RPMI8226 (cell line): ENCODE measurements around the gene PDGFA.
A peak's percentile ranks its signal among the peaks of the same experiment; 100 is the strongest.

Experiments used
- DNase-seq: peaks from one replicate; pipeline ENCODE4 v3.0.0-alpha.2; 2015

The PDGFA gene

DNA sequence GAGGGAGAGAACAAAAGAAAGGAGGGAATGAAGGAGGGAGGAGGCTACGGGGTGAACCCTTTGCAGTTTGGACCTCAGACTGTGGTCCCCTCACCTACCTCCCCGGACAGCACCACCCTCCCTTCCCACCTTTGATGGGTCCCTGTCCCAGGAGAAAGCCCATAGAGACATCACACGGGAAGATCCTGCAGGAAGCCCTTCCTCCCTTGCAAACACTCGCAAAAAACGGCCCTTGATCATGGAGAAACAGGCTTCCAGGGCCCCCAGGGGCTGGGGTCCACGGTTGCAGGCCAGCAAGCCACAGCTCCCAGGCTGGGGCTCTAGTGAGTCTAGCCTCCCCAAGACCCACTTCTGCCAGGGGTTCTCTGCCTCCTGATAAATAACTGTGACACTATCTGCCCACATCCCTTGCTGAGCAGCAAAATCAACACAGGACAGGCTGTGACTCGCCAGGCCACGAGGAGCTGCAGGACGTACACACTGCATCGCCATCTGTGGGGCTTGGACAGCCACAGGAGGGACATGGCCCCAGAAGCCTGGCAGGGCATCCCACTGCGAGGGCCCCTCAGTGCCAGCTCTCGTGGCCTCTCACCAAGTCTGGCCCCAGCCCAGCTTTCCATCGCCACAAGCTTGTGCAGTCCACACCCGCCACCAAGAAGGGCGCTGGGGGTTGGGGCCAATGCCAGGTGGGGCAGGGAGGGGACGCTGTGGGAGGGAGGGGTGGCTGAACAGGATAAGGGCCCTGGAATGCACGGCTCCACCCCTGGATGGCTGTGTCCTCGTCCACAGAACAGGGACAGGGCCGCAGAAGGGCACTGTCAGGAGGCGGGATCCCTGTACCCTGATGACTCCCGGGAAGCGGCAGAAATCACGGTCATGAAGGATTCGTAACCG lies 34.2 kb downstream of the PDGFA start:
- no peak for DNase-seq

DNA sequence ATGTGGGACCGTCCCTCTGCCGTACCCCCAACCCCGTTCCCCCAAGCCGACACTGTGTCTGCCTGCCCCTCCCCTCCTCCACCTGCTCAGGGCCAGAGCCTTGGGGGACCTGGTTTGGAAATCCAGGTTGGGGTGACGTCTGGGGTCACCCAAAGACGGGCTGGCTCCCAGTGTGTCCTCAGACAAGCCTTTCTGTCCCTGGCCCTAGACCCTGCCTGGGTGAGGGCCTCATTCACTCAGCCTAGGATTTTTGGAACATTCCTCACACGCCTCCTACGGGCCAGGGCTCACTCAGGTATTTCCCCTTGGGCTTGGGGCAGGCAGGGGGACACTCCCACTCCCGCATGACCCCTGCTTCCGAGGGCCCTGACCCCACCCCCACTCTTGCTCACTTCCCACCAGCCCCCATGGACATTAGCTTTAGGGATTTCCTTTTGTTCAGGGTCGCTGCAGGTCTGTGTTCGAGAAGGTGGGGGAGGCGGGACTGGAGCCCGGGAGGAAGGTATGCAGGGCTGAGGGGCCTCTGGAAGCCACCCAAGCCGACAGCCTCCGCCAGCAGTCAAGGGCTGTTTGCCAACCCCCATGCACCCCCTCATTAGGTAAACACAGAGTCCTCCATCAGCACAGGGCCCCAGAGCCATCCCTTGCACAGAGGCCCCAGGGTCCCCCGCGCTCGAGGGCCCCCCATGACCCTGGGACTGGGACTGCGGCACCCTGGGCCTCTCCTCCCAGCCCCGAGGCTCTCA lies 35.1 kb downstream of the PDGFA start:
- no peak for DNase-seq

DNA sequence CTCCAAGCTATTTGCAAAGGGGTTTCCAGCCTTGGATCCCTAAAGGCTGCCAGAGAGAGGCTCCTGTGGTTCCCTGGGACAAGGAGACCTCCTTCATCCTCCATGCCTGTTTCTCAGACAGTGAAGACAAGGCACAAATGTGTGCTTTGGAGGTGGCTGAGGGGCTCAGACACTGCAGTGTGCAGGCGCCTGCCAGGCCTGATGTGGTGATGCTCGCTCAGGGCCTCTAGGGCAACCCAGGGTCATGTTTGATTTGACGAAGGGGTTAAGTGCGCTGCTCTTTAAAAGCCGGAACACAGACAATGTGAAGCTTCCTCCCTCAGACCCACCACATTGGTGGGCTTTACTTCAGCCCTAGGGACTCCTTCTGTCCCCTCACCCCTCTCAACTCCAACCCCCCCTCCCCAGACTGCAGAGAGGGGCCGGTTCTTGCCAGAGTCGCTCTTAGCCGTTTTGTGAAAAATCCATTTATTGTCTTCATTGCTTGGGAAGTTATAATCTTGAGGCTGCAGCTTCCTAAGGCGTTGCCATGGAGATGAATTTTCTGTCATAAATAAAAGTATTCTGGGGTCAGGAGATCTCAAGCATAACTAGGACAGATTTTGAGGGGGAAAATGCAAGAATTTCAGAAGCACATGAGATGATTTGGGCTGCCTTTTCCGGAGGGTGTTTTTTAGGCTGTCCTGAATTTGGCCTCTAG lies 35.8 kb downstream of the PDGFA start:
- DNase-seq, result no peak

DNA sequence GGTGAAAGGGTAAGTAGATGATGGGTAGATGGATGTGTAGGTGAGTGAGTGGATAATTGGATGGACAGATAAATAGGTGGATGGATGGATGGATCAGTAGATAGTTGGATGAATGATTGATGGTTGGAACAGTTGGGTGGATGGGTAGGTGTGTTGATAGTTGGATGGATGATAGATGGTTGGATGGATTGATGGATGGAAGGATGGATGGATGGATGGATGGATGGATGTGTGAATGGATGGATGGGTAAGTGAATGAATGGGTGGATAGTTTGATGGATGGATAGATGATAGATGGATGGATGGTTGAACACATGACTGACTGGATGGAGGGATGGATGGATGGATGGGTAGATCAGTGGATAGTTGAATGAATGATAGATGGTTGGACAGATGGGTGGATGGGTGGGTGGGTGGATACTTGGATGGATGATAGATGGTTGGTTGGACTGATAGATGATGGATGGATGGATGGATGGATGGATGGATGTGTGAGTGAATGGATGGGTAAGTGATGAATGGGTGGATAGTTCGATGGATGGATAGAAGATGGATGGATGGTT lies 37.0 kb downstream of the PDGFA start:
- no peak for DNase-seq

DNA sequence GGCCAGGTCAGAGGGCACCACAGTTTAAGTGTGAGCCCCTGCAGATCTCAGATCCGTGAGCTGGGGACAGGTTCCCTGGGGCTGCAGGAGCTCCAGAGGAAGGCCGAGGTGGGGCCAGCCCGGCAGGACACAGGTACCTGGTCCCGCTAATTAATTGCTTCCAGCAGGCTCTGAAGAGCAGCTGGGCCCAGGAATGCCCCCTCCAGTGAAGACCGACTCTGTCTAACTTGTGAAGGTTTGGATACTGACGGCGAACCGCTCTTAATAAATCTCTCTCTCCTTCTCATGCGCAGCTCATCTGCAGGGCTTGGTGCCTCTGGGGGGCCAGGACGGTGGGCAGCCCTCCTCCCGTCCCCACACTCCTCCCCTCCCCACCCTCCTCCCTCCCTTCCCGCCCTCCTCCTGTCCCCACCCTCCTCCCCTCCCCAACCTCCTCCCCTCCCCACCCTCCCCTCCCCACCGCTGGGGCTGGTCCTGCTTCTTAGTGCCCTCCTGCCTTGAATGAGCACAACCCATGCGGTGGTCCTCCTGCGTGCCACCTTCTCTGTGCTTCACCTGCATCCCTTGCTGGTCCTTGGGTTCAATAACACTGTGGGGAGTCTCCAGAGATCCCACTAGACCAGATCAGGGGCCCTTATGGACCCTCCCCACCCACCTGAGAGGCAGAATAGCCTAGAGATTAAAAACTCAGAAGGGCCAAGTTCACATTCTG lies 38.3 kb downstream of the PDGFA start:
- DNase-seq, result no peak

DNA sequence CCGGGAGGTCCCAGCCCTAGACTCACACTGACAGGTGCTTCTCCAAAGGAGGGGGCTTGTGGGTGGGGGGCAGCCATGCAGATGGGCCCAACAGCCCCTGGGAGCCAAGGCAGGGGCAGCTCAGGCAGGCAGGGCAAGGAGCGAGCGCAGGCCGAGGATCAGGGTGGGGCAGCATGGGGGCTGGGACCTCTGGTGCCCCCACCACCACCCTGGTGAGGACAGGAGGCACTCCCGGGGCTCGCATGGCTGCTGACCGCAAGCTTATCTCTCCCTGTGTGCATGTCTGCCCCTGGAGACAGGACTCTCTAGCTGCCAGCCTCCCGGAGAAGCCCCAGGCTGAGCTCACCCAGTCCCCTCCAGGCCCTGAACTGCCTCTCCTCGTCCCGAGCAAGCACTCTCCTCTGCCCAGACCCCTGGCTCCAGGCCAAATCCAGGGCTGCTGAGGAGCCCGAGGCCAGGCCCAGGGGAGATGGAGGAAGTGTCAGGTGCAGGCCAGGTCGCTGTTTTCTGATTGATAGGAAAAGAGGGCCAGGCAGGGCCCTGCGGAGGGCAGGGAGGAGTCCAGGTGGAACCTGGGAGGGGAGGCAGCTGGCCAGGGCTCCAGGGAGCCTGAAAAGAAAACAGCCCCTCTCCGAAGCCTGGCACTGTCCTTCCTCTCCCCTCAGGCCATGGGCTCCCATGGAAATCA lies 39.0 kb downstream of the PDGFA start:
- peak; percentile 70 for DNase-seq

DNA sequence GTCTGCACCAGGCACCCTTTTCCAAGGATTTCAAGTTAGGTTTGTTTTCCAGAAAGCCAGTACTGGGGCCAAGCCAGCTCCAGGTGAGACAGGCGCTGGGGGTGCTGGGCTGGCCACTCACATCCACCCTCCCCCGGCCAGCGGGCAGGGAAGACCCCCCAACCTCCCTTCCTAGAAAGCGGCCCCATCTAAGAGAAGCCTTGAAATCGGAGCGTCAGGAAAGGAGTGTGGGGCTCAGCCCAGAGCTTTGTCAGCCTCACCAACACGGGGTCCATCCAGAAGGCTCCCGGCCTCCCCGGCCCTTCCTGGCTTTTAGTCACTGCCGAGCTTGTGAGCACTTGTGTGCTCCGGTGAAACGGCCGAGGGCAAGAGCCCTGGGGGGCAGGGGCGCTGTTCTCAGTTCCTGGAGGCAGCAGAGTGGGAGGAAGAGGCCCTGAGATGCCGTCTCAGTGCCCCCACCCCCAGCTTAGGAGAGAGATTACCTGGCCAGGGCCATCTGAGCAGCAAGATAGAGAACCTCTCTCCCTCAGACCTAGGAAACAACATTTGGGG lies 39.6 kb downstream of the PDGFA start:
- DNase-seq, result no peak

DNA sequence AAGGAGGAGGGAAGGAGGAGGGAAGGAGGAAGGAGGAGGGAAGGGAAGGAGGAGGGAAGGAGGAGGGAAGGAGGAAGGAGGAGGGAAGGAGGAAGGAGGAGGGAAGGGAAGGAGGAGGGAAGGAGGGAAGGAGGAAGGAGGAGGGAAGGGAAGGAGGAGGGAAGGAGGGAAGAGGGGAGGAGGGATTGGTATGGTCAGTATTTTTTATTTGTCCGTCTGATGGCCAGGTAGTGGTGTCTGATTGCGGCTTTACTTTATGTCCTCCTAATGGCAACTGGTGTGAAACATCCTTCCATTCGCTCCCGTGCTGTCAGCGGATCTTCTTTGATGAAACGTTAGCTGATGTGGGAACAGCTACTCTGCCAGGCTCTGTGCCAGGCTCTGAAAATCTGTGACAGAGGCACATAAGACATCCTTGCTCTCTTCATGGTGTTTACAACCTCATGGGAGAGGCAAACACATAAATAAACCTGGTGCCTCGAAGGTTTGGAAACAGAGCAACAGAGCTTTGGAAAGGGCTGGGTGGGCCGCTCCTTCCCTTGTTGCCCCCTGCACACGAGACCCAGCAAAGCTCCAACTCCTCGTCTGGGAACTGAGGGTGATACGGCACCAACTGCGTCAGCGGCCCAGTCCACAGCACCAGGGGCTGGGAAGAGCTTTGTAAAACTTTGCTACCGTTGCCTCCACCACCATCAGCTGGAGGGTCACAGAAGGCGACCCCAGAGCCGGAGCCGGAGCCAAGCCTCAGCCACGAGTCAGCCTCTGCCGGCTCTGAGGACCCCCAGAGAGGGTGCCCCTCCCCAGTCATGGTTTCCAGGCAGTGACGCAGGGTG lies 40.3 kb downstream of the PDGFA start:
- peak; percentile 34 for DNase-seq

DNA sequence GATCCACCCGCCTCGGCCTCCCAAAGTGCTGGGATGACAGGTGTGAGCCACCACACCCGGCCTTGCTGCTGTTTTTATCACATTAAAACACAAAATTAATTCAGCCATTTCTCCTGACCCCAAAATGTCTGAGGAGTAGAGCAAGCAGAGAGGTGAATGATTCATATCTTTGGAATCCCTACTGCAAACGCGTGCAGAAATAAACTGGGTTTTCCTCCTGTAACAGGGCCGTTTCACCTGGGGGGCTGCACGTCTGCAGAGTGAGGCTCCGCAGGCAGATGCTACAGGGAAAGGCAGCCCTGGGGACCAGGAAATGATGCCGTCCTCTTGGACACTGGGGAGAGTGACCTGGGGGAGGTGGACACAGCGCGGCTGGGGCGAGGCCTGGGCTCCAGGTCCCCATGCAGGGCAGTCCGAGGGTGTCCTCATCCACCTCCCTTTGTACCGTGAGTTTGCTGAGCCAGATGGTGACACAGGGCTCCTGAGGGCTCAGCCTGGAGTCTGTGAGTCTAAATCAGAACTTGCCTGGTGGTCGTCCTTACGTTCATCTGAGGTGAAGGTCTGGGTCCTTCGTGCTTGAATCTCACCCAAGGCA lies 41.9 kb downstream of the PDGFA start:
- DNase-seq, result no peak

DNA sequence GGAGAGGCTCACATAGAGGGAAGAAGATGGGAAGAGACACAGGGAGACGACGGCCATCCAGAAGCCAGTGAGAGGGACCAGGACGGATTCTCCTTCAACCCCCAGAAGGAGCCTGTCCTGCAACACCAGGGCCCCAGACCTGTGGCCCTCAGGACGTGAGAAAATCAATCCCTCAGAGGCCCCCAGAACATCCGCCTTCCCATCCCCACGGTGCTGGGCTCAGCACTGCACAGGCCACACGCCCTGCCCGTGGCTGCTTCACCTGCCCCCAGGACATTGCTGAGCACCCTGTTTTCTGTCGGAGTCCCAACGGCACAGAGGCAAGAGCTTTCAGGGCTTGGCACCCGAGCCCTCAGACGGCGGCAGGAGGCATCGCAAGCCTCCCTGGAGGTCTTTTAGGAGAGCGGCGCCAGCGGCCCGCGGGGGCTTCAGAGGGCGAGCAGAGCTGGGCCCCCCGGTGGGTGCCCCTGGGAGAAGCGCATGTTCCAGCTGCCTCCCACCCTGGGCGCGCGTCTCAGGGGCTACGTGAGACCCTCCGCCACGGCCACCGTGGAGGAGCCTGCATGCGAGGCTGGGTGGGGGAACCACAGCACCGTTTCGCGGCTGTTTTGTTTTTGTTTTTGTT lies 42.8 kb downstream of the PDGFA start:
- DNase-seq, result no peak

DNA sequence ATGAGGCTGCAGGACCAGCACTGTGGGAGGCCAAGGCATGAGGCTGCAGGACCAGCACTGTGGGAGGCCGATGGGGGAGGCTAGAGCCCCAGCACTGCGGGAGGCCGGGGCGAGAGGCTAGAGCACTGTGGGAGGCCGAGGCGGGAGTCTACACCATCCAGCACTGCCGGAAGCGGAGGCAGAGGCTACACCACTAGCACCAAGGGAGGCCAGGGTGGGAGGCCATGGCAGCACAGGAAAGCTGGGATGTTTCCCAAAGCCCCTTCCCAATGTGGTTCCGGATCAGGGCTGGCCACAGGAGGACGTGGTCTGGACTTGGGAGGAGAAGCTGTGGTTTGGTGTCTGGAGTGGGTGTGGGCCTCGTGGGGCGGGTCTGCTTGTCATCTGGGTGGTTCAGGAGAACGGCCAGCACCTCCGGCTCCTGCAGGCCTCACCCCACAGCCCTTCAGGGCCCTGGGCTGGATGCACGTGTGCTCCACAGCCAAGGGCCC lies 43.6 kb downstream of the PDGFA start:
- no peak for DNase-seq

DNA sequence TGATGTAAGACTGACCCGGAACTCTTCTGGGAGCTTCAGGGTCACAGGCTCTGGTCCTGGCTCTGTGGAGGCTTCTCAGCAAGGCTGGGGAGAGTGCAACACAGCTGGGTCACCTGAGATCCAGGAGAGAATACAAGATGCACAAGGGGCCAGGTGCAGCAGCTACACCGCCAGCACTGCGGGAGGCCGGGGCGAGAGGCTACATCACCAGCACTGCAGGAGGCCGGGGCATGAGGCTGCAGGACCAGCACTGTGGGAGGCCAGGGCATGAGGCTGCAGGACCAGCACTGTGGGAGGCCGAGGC lies 44.3 kb downstream of the PDGFA start:
- no peak for DNase-seq

DNA sequence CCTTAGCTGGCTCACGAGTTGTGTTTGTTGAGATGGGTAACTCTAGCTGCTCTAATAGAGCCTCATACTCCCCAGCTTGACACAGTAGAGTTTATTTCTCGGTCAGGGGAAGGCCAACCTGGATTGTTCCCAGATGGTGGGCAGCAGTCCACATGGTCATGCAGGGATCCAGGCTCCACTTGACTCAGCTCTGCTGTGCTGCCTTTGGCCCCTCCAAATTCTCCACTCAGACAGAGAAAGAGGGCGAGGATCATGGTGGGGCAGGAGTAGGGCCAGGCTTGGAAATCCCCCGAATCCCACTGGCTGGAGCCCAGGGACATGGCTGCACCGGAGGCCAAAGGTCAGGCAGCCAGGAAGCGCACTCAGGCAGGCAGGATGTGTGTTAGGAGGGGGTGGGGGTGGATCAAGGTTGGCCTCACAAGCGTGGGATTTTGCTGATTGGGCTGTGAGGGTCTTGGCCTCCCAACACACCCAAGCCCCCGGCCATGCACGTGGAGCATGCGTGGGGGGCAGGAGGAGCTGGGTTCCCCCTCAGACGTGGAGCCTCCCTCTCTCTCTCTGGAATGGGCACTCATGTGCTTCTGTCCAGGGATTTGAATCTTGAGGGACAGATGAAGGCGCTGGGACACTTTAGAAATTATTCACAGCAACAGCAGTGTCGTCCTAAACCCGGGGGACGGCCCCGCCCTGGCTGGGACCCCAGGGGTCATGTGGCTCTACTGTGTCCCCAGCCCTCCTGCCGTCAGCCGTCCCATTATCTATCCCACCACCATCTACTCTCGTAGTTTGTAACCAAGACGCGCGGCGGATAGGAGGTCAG lies 44.8 kb downstream of the PDGFA start:
- DNase-seq, result no peak

DNA sequence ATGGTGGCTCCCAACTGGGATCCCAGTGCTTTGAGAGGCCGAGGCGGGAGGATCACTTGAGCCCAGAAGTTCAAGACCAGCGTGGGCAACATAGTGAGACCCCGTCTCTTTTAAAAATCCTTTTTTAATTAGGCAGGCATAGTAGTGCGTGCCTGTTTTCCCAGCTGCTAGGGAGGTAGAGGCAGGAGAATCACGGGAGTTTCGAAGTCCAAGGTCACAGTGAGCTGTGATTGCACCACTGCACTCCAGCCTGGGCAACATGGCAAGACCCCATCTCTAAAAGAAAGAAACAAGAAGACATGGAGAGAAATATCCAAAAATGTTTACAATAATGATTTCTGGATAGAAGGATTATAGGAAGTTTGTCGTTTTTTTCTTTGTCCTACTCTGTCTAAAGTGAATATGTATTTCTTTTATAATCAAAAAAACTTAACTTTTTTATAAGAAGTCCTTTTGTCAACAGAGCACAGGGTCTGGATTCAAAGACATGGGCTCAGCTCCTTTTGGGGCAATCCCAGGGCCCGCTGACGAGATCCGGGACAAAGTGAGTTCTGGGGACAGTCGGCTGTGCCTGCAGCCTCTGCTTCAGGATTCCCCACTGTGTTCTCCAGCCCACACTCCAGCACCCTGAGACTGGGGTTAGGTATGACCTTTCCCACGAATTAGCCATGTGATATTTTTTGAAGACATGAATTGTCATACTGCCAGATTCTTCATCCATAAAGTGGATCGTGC lies 45.6 kb downstream of the PDGFA start:
- DNase-seq, result no peak

DNA sequence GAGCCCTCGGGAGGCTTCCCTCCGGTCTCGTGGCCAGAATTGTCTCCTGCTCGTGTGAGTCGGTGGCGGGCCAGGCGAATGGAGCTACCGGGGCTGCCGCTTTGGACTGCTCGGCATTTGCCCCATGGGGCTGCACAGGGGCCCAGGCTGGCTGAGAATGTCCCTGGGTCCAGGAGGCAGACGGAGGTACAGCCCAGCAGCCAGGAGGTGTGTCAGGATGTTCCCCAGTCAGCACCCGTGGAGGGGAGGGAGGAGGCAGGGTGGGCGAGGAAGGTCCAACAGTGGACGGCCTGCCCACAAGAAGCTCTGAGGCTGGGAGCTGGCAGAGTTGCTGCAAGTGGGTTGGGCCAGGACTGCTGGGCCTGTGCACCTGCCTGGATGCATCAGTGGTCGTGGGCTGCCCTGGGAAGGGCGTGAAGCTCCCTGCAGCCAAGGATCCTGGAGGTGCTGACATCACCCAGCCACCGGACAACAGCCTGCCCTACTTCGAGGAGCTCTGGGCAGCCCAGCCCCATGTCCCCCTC lies 46.4 kb downstream of the PDGFA start:
- DNase-seq, result no peak

DNA sequence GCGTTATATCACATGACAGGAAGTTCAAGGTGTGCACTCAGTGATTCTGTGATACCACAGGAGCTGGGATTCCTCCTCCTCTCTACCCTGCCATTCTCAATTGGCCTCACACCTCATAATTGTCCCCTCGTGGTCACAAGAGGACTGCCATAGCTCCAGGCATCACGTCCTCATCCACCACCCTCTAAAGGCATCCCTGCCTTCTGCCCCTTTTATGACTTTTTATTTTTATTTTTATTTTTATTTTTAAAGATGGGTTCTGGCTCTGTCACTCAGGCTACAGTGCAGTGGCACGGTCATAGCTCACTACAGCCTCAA lies 47.0 kb downstream of the PDGFA start:
- DNase-seq, result no peak

DNA sequence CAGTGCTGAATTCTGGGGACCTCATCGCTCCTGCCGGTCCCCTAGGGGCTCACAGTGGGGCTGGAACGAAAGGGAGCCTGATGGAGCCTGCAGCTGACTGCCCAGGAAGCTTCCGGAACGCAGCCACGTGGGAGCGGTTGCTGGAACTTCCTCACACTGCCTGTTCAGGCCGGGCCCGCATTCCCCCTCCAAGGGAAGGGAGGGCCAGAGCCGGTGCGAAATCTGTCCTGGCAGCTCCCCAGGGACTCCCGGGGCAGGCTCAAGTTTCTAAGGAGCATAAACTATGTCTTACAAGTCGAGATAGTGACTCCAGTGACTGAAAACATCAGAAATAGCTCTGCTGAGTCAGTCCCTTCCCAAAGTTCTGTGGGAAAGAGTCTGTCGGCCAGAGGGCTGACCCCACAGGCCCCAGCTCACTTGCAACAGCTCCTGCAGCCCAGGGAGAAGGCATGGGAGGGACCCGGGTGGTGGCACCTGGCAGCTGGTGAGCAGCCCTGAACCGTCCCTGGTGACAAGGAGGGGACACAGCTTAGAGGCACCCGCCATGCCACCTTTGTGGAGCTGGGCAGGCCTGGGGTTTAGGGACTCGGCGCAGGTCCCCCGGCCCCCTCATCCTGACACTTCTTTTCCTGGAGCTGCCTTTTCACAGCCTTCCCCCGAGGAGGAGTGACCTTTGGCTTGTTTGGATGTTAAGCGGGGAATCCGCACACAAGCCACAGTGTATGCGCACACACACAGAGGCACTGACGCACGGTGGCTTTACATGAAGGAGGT lies 47.6 kb downstream of the PDGFA start:
- no peak for DNase-seq
